ENCODE results near the gene MTHFD1. TPM values are rescaled to one million over a fixed set of nuclear protein-coding genes. Genes with fewer than 3 reads are reported as not detected.
"Not testable (repeated sequence)": the region's sequence is repeated elsewhere in the genome, so short reads cannot be mapped to it uniquely, and the experiment has no call there.

Gene MTHFD1
- total and polyA plus RNA-seq, 12 donors = 34.5 to 85.2 (median 66.0) TPM

DNA sequence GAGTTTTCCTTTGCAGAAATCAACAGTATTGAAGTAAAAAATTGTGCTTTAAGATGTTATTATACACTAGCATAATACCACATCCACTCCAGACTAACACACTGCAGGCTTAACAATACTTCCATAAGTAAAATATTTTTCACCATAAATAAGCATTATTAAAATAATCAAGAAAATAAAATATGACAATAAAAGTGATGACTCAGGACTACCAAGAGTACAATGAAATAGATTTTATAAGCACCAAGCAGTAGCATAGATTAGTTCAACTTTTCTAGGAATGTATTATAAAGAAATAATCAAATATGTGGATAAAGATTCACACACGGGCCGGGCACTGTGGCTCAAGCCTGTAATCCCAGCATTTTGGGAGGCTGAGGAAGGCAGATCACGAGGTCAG lies 40.4 kb upstream of the MTHFD1 start:
- H3K27ac ChIP-seq = no peak overlapping the region
- H3K4me3 ChIP-seq = no peak overlapping the region
- H3K36me3 ChIP-seq = no peaks in the 10 kb centered on the region
- WGBS, 2 donors = 93% methylated on average over 3 of the region's 3 CpGs
- H3K9me3 ChIP-seq = no peaks in the 10 kb centered on the region
- intact Hi-C loops (cut with DNase I) = loop anchor here in 7 of 10 donors (5.0 to 10.0 kb wide), 5 partner anchors 127 to 287 kb away; partner anchors contain the start of genes ZBTB1 (in 1 of the 7) and ZBTB25 (in 1 of the 7)
- no peak for DNase-seq
- H3K27me3 ChIP-seq = no peaks in the 10 kb centered on the region
- no peaks in the 10 kb centered on the region for H3K4me1 ChIP-seq
- ATAC-seq = no peak
- TF ChIP-seq CTCF (IDR thresholded peaks at IDR 0.05) = no peak

DNA sequence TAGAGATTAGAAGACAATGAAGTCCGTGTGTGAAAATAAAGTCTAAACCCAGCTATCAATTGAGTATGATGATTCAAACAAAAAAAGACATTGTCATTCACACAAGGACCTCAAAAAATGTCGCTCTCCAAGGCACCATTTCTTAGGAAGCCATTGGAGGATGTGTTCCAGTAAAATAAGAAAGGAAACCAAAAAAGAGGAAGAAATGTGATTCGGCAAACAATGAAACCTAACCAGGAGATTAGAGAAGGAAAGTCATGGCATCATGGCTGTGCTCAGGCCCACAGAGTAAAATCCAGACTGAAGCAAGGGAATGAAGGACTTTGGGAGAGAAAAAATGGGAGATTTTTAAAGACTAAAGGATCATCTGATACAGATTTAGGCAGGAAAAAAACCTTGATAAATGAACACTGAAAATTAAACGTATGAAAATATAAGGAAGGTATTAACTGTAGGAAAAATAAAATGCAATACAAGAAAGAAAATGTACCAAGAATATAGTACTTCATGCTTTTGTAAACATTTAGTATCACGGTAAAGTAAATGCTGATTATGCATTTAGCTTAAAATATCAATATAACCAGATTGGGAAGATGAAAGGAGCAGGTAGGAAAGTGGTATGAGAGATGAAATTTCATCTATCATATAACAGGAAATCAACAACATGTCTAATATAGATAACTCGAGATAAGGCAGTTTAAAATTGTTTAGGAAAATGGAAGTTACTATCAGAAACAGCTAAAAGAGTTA lies 38.2 kb upstream of the MTHFD1 start:
- Histone ChIP-seq H3K27me3 (no peaks in the 10 kb centered on the region), H3K36me3 (peaks cover 0 to 6% (median 0%) of the 10 kb centered on the region in 9 donors), H3K4me1 (no peaks in the 10 kb centered on the region), H3K4me3 (no peak overlapping the region), H3K9me3 (no peaks in the 10 kb centered on the region), H3K27ac (no peak overlapping the region)
- DNase-seq (no peak), ATAC-seq (no peak)
- WGBS, 2 donors = 87 to 88% methylated on average over 6 of the region's 6 CpGs
- intact Hi-C loops (cut with DNase I) = loop anchor here in 7 of 10 donors (5.0 to 10.0 kb wide), 5 partner anchors 125 to 285 kb away; partner anchors contain the start of genes ZBTB1 (in 1 of the 7) and ZBTB25 (in 1 of the 7)
- TF ChIP-seq CTCF (IDR thresholded peaks at IDR 0.05) = no peak

GRCh38 chr14:64363265-64363846 lies 24.8 kb upstream of the MTHFD1 start:
- H3K27me3 ChIP-seq = no peaks in the 10 kb centered on the region
- intact Hi-C loops (cut with DNase I) = no loop called here
- peaks cover 0 to 6% (median 0%) of the 10 kb centered on the region in 9 donors for H3K4me1 ChIP-seq
- no peak for ATAC-seq
- WGBS, 2 donors = 62 to 73% methylated on average over 3 of the region's 3 CpGs
- no peaks in the 10 kb centered on the region for H3K36me3 ChIP-seq
- no peak overlapping the region for H3K27ac ChIP-seq
- no peak for TF ChIP-seq CTCF (IDR thresholded peaks at IDR 0.05)
- no peak overlapping the region for H3K4me3 ChIP-seq
- H3K9me3 ChIP-seq = no peaks in the 10 kb centered on the region
- no peak for DNase-seq

GRCh38 chr14:64364907-64365306 lies 23.2 kb upstream of the MTHFD1 start:
- Histone ChIP-seq H3K36me3 (no peaks in the 10 kb centered on the region), H3K4me3 (no peak overlapping the region), H3K27ac (no peak overlapping the region), H3K9me3 (no peaks in the 10 kb centered on the region), H3K4me1 (peaks cover 0 to 6% (median 0%) of the 10 kb centered on the region in 9 donors), H3K27me3 (no peaks in the 10 kb centered on the region)
- WGBS, 2 donors = 86% methylated on average over 3 of the region's 3 CpGs
- intact Hi-C loops (cut with DNase I) = no loop called here
- no peak for ATAC-seq
- TF ChIP-seq CTCF (IDR thresholded peaks at IDR 0.05) = no peak
- DNase-seq = no peak

DNA sequence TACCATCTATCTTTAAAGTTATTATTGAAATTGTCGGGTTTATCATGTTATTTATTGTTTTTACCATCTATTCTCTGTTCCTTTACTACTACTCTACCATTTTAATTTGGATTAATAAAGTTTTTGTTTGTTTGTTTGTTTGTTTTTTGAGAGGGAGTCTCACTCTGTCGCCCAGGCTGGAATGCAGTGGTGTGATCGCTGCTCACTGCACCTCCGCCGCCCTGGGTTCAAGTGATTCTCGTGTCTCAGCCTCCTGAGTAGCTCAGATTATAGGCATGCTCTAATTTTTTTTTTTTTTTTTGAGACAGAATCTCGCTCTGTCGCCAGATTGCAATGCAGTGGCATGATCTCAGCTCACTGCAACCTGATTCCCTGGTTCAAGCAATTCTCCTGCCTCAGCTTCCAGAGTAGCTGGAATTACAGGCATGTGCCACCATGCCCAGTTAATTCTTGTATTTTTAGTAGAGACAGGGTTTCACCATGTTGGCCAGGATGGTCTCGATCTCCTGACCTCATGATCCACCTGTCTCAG lies 22.7 kb upstream of the MTHFD1 start:
- H3K27me3 ChIP-seq; intact Hi-C loops (cut with DNase I); H3K4me3 ChIP-seq; H3K27ac ChIP-seq; DNase-seq; H3K36me3 ChIP-seq; H3K4me1 ChIP-seq; H3K9me3 ChIP-seq; ATAC-seq: not testable (repeated sequence)
- 94 to 96% methylated on average over 9 of the region's 9 CpGs for WGBS, 2 donors
